G401 (cell line): ENCODE results near the gene KNDC1. TPM values are rescaled to one million over a fixed set of nuclear protein-coding genes. Genes with fewer than 3 reads are reported as not detected.

Experiments
- DNase-seq: peaks from one replicate; pipeline ENCODE4 v3.0.0-alpha.2; 2015; ENCODE audit warnings: low spot score
- in situ Hi-C: cut with HindIII; loops from 2 replicates; pipeline ENCODE4 v1.10.0; 2016; ENCODE audit warnings: low sequenced_read_pairs, mixed read lengths
- total RNA-seq: library from RNA; depleted of rRNA; stranded (reverse); fragments of >200 nt; shearing (Covaris generic); gene quantifications from 2 replicates; pipeline ENCODE4 v1.2.3, GENCODE V29; 2014; rRNA removed

Gene KNDC1
- total RNA-seq, 1 experiment from 2014 or later: 0.47 TPM

DNA sequence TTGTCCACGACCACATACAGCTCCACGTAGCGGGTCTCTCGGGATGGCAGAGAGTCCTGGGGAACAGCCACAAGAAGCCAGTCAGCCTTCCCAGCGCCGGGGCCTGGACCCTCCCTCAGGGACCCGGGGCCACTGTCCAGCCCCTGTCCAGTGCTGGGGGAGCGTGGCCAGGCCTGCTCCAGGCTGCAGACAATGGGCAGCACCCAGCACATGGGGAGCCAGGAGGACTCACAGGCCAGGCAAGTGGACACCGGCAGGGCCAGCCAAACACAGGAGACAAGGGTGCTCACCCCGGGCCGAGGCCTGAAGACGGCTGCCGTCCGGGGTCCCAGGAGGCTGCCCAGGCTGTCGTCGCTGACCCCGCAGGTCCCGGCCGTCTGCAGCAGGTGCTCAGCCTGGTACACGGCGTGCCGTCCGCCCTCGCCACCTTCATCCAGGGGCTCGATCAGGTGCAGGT lies 113.0 kb downstream of the KNDC1 start:
- DNase-seq: no peak
- in situ Hi-C loops: no loop called here

DNA sequence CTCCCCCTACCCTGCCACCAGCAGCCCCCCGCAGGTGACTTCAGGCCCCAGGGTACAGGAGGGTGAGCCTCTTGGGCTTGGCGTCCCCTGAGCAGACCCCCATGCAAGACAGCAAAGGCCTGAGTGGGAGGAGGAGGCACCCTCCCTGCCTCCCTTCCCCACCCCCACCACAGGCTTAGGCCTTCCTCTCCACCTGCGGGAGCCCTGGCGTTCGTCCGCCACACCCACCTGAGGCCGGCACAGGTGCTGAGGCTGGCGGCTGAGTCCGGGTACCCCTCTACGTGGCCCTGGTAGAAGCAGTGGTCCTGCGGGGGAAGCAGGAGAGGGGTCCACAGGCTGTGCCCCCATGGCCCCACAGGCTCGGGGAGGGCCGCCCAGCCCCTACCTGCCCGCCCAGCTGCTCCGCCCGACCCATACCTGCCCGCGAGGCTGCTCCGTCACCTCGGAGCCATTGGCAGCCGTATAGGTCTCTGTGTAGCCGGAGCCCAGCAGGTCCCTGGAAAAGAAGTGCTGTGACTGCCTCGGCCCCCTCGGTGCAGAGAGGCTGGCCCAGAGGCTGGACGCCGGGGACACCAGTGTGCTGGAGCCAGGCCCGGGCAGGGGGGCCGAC lies 113.6 kb downstream of the KNDC1 start:
- in situ Hi-C loops: no loop called here
- no peak for DNase-seq

DNA sequence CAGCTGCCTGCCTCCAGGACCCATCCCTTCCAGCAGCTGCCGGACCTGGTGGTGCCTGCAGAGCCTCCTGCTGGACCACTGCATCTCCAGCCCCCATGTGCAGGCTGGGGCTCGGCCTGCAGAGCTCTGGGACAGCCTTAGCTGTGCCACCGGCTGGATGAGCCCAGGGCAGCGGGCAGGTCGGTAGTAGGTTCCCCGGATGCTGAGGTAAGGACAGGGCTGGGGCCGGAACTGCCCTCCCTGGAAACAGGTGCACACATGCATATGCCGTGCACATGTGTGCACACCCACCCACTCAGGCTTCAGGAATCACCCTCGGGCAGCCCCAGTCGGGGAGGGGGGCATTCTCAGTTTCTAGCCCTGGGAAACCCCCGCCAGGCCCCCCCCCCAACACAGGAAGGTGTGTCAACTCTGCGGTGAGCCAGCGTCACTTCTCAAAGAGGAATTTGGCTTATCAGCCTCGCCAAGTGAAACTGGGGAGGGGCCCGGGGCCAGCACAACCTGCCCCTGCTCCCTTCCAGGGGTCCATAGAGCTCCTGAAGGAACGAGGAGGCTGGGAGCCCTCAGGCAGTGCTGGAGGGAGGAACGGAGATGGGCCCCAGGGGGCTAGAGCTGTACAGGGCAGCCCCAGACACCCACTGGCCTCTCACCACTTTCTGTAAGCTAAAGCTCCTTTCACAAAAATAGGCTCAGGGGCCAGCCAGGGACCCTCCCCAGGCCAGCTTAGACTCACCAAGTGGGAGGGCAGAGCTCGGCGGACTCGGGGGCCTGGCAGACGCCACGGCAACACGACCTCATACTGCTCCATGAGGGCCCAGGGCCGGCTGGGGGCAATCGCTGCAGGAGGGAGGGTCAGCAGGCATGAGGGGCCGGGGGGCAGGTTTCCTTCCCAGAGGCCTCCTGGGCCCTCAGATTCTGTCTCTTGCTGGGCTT lies 115.0 kb downstream of the KNDC1 start:
- in situ Hi-C loops: no loop called here
- no peak for DNase-seq

DNA sequence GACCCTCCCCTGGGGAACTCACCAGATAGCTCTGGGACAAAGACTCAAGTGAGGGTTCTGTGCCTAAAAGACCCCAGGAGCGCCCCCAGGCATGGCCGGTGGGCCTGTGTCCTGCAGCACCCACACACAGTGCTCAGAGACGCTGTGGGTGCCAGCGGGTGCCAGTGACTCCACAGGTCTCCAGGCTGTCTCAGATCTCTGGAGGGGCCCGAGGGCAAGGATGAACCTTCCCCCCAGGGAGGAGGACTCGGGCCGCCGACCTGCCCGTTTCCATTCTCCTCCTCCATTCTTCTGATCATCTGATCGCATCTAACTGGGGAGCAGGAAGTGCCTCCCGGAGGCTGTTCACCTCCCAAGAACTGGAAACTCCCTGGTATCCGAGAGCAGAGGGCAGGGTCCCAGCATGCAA lies 115.7 kb downstream of the KNDC1 start:
- in situ Hi-C loops: no loop called here

More for the DNA sequence above, 115.7 kb downstream of the KNDC1 start:
- DNase-seq: no peak

Other genes starting within 250 kb of the KNDC1 start
- gene CFAP46, start 217.6 kb upstream of the KNDC1 start, total RNA-seq: 6.2 and 11.3 TPM in 2 replicates
- not detected in 2 replicates for gene ADGRA1, start 72.3 kb upstream of the KNDC1 start, total RNA-seq
- not detected in 2 replicates for gene UTF1, start 70.0 kb downstream of the KNDC1 start, total RNA-seq
- 0.12 TPM in 1 of 2 replicates, not detected in the other for gene VENTX, start 77.6 kb downstream of the KNDC1 start, total RNA-seq
- gene ADAM8, start 116.6 kb downstream of the KNDC1 start, total RNA-seq: 0.68 and 12.7 TPM in 2 replicates
- 71.4 and 73.3 TPM in 2 replicates for gene TUBGCP2, start 148.7 kb downstream of the KNDC1 start, total RNA-seq
- 60.7 and 97.4 TPM in 2 replicates for gene ZNF511, start 148.7 kb downstream of the KNDC1 start, total RNA-seq
- gene CALY, start 176.7 kb downstream of the KNDC1 start, total RNA-seq: 53.3 and 63.5 TPM in 2 replicates
- gene PRAP1, start 187.2 kb downstream of the KNDC1 start, total RNA-seq: 1.8 and 3.0 TPM in 2 replicates
- 65.7 and 103 TPM in 2 replicates for gene FUOM, start 197.8 kb downstream of the KNDC1 start, total RNA-seq
- gene ECHS1, start 213.1 kb downstream of the KNDC1 start, total RNA-seq: 105 and 118 TPM in 2 replicates
- 11.7 and 13.9 TPM in 2 replicates for gene PAOX, start 219.0 kb downstream of the KNDC1 start, total RNA-seq
- gene MTG1, start 233.9 kb downstream of the KNDC1 start, total RNA-seq: 60.7 and 66.8 TPM in 2 replicates